Lower lobe of right lung (tissue), 2 donors: ENCODE results near the gene TLL1. TPM values are rescaled to one million over a fixed set of nuclear protein-coding genes. Genes with fewer than 3 reads are reported as not detected.

ENCODE experiments used
- ATAC-seq, 2 donors: fragments of 200-7000 bp; cut with Tn5 transposase; one replicate each; pipeline ENCODE4 v1.9.1; 2020 to 2022; ENCODE audit warnings: mild to moderate bottlenecking in 2 of 2, moderate library complexity in 2 of 2
- DNase-seq: peaks from one replicate; pipeline ENCODE4 v3.0.0-alpha.2; 2020
- H3K27ac ChIP-seq: fragments of 200-600 bp; one replicate; pipeline ENCODE4 v1.8.0; 2022
- H3K27me3 ChIP-seq: fragments of 200-600 bp; one replicate; pipeline ENCODE4 v1.8.0; 2022; ENCODE audit warnings: low read depth
- H3K36me3 ChIP-seq: fragments of 200-600 bp; one replicate; pipeline ENCODE4 v1.8.0; 2022; ENCODE audit warnings: mild to moderate bottlenecking
- H3K4me1 ChIP-seq: fragments of 200-600 bp; one replicate; pipeline ENCODE4 v1.8.0; 2022
- H3K4me3 ChIP-seq: fragments of 200-600 bp; one replicate; pipeline ENCODE4 v1.8.0; 2022; ENCODE audit warnings: mild to moderate bottlenecking
- H3K9me3 ChIP-seq: fragments of 200-600 bp; one replicate; pipeline ENCODE4 v1.8.0; 2022
- CTCF ChIP-seq: fragments of 200-600 bp; IDR thresholded peaks from one replicate; pipeline ENCODE4 v1.8.0; 2022; ENCODE audit warnings: antibody characterized with exemption, mild to moderate bottlenecking
- intact Hi-C: fragments of 100-400 bp; cut with DNase I; formaldehyde crosslinking; loops from one replicate; pipeline ENCODE4 v1.11.0; 2022
- total RNA-seq: library from RNA; stranded (reverse); fragmentation: NEBNext Ultra II Directional; extraction: Animal tissue kit (Norgen Biotek cat#: 25700); gene quantifications from one replicate; pipeline ENCODE4 v1.2.1, GENCODE V29; 2021
- donor health status: DM: no; HTN: yes; CAD: no; lungs with severe emphysema.

Gene TLL1
- total RNA-seq, 1 donor from 2014 or later = 4.7 TPM

GRCh38 chr4:166006217-166006616, 133.2 kb downstream of the TLL1 start:
- Histone ChIP-seq H3K27ac (no peak overlapping the region), H3K4me1 (no peaks in the 10 kb centered on the region), H3K36me3 (no peaks in the 10 kb centered on the region), H3K27me3 (no peaks in the 10 kb centered on the region), H3K4me3 (no peak overlapping the region), H3K9me3 (no peaks in the 10 kb centered on the region)
- intact Hi-C loops = no loop called here
- no peak for TF ChIP-seq CTCF
- ATAC-seq = no peak
- no peak for DNase-seq

GRCh38 chr4:166008510-166008909, 135.5 kb downstream of the TLL1 start:
- TF ChIP-seq CTCF = no peak
- Histone ChIP-seq H3K4me1 (no peaks in the 10 kb centered on the region), H3K9me3 (no peaks in the 10 kb centered on the region), H3K27me3 (no peaks in the 10 kb centered on the region), H3K4me3 (no peak overlapping the region), H3K27ac (no peak overlapping the region), H3K36me3 (no peaks in the 10 kb centered on the region)
- no peak for DNase-seq
- intact Hi-C loops = no loop called here
- ATAC-seq = no peak

- no peaks in the 10 kb centered on the region for H3K36me3 ChIP-seq
- no peaks in the 10 kb centered on the region for H3K9me3 ChIP-seq
- no peaks in the 10 kb centered on the region for H3K27me3 ChIP-seq
- H3K4me1 ChIP-seq = no peaks in the 10 kb centered on the region
- no peak for DNase-seq
- TF ChIP-seq CTCF = no peak
- H3K4me3 ChIP-seq = no peak overlapping the region
- intact Hi-C loops = no loop called here
- ATAC-seq = no peak
- H3K27ac ChIP-seq = no peak overlapping the region
These were observed 139.3 kb downstream of the TLL1 start for GRCh38 chr4:166012129-166013030.

GRCh38 chr4:166014411-166014810, 141.4 kb downstream of the TLL1 start:
- H3K9me3 ChIP-seq = no peaks in the 10 kb centered on the region
- no peak for ATAC-seq
- H3K27me3 ChIP-seq = no peaks in the 10 kb centered on the region
- H3K36me3 ChIP-seq = no peaks in the 10 kb centered on the region
- H3K27ac ChIP-seq = no peak overlapping the region
- no peaks in the 10 kb centered on the region for H3K4me1 ChIP-seq
- DNase-seq = no peak
- H3K4me3 ChIP-seq = no peak overlapping the region
- intact Hi-C loops = no loop called here
- no peak for TF ChIP-seq CTCF

GRCh38 chr4:166017804-166018203, 144.8 kb downstream of the TLL1 start:
- DNase-seq (no peak), ATAC-seq (no peak)
- Histone ChIP-seq H3K36me3 (no peaks in the 10 kb centered on the region), H3K4me3 (no peak overlapping the region), H3K4me1 (no peaks in the 10 kb centered on the region), H3K9me3 (no peaks in the 10 kb centered on the region), H3K27ac (no peak overlapping the region), H3K27me3 (no peaks in the 10 kb centered on the region)
- intact Hi-C loops = no loop called here
- TF ChIP-seq CTCF = no peak
